ENCODE measurements around the gene KCNK10.

Gene KCNK10

GRCh38 chr14:88321692-88322503, 1.2 kb downstream of the KCNK10 start:
- no peak for DNase-seq (ENCODE audit: low read depth in 2 of 2)

- no peak for DNase-seq (ENCODE audit: low read depth in 2 of 2)
Observed at GRCh38 chr14:88318406-88318805, 4.7 kb downstream of the KCNK10 start.

GRCh38 chr14:88316521-88316920, 6.5 kb downstream of the KCNK10 start:
- no peak for DNase-seq (ENCODE audit: low read depth in 2 of 2)

- no peak for DNase-seq (ENCODE audit: low read depth in 2 of 2)
Observed at GRCh38 chr14:88312257-88312656, 10.8 kb downstream of the KCNK10 start.

GRCh38 chr14:88311780-88312179, 11.3 kb downstream of the KCNK10 start:
- DNase-seq (ENCODE audit: low read depth in 2 of 2), result no peak

- no peak for DNase-seq (ENCODE audit: low read depth in 2 of 2)
Observed at GRCh38 chr14:88310449-88310848, 12.6 kb downstream of the KCNK10 start.

GRCh38 chr14:88310021-88310420, 13.0 kb downstream of the KCNK10 start:
- DNase-seq (ENCODE audit: low read depth in 2 of 2), result no peak

- DNase-seq (ENCODE audit: low read depth in 2 of 2), result no peak
Observed at GRCh38 chr14:88305528-88306322, 17.3 kb downstream of the KCNK10 start.

- DNase-seq (ENCODE audit: low read depth in 2 of 2), result no peak
Observed at GRCh38 chr14:88303041-88303440, 20.0 kb downstream of the KCNK10 start.

GRCh38 chr14:88301381-88301780, 21.7 kb downstream of the KCNK10 start:
- no peak for DNase-seq (ENCODE audit: low read depth in 2 of 2)

- DNase-seq (ENCODE audit: low read depth in 2 of 2), result no peak
Observed at GRCh38 chr14:88300817-88301216, 22.3 kb downstream of the KCNK10 start.

GRCh38 chr14:88299865-88300530, 23.1 kb downstream of the KCNK10 start:
- no peak for DNase-seq (ENCODE audit: low read depth in 2 of 2)

GRCh38 chr14:88297306-88297705, 25.8 kb downstream of the KCNK10 start:
- no peak for DNase-seq (ENCODE audit: low read depth in 2 of 2)

- DNase-seq (ENCODE audit: low read depth in 2 of 2), result no peak
Observed at GRCh38 chr14:88296351-88296750, 26.7 kb downstream of the KCNK10 start.

- no peak for DNase-seq (ENCODE audit: low read depth in 2 of 2)
Observed at GRCh38 chr14:88289996-88290395, 33.1 kb downstream of the KCNK10 start.

GRCh38 chr14:88289234-88289633, 33.8 kb downstream of the KCNK10 start:
- no peak for DNase-seq (ENCODE audit: low read depth in 2 of 2)

- DNase-seq (ENCODE audit: low read depth in 2 of 2), result no peak
Observed at GRCh38 chr14:88286309-88286708, 36.8 kb downstream of the KCNK10 start.

GRCh38 chr14:88281447-88281846, 41.6 kb downstream of the KCNK10 start:
- DNase-seq (ENCODE audit: low read depth in 2 of 2), result no peak

- DNase-seq (ENCODE audit: low read depth in 2 of 2), result no peak
Observed at GRCh38 chr14:88276923-88277596, 46.0 kb downstream of the KCNK10 start.

- no peak for DNase-seq (ENCODE audit: low read depth in 2 of 2)
Observed at GRCh38 chr14:88272390-88273269, 50.4 kb downstream of the KCNK10 start.

- DNase-seq (ENCODE audit: low read depth in 2 of 2), result no peak
Observed at GRCh38 chr14:88271205-88271604, 51.9 kb downstream of the KCNK10 start.
